IPS DF 4.7 (cell line): ENCODE results near the gene CA11.
"Not testable (repeated sequence)": the region's sequence is repeated elsewhere in the genome, so short reads cannot be mapped to it uniquely, and the experiment has no call there.

Experiments
- DNase-seq: peaks from one replicate; pipeline ENCODE4 v3.0.0-alpha.2; 2013; ENCODE audit warnings: low spot score; ENCODE audit errors: extremely low read depth

Gene CA11

GRCh38 chr19:48642862-48643261 lies 3.1 kb downstream of the CA11 start:
- no peak for DNase-seq

- DNase-seq: no peak
Observed at GRCh38 chr19:48641850-48642249, 4.1 kb downstream of the CA11 start.

- DNase-seq: no peak
Observed at GRCh38 chr19:48639483-48640375, 6.3 kb downstream of the CA11 start.

GRCh38 chr19:48638831-48639381 lies 7.1 kb downstream of the CA11 start:
- DNase-seq: no peak

GRCh38 chr19:48637948-48638830 lies 7.8 kb downstream of the CA11 start:
- DNase-seq: no peak

- no peak for DNase-seq
Observed at GRCh38 chr19:48637449-48637947, 8.5 kb downstream of the CA11 start.

GRCh38 chr19:48636859-48637448 lies 9.0 kb downstream of the CA11 start, which contains the start of gene DBP:
Gene DBP, minus strand, starts transcription at chr19:48637379. Its CDS starts 385 bp downstream, at chr19:48636994.
- DNase-seq: no peak

GRCh38 chr19:48635966-48636858 lies 9.8 kb downstream of the CA11 start:
- DNase-seq: no peak

- no peak for DNase-seq
Observed at GRCh38 chr19:48635263-48635965, 10.6 kb downstream of the CA11 start.

- no peak for DNase-seq
Observed at GRCh38 chr19:48634424-48635262, 11.3 kb downstream of the CA11 start.

GRCh38 chr19:48634036-48634342 lies 12.0 kb downstream of the CA11 start:
- DNase-seq: no peak

- DNase-seq: no peak
Observed at GRCh38 chr19:48633148-48634035, 12.6 kb downstream of the CA11 start.

GRCh38 chr19:48632692-48633147 lies 13.3 kb downstream of the CA11 start:
- DNase-seq: no peak

GRCh38 chr19:48632286-48632685 lies 13.7 kb downstream of the CA11 start:
- DNase-seq: not testable (repeated sequence)

GRCh38 chr19:48631225-48631624 lies 14.8 kb downstream of the CA11 start:
- DNase-seq: no peak

- DNase-seq: no peak
Observed at GRCh38 chr19:48630296-48631063, 15.5 kb downstream of the CA11 start.
